Activated CD8-positive, alpha-beta T cell treated with anti-CD3 and anti-CD28 coated beads for 36 hours (primary cell): ENCODE results near the gene TXNRD2. TPM values are rescaled to one million over a fixed set of nuclear protein-coding genes. Genes with fewer than 3 reads are reported as not detected.
A peak's percentile ranks its signal among the peaks of the same experiment; 100 is the strongest.

Source experiments
- ATAC-seq: fragments of 200-7000 bp; cut with Tn5 transposase; one replicate; pipeline ENCODE4 v1.10.0; 2021; ENCODE audit warnings: mild to moderate bottlenecking, moderate library complexity
- CTCF ChIA-PET: fragments of 350-600 bp; sonication (Branson Sonifier 250); formaldehyde crosslinking; loops from one replicate; lab custom pipeline; 2021; ENCODE audit warnings: antibody characterized with exemption; lab: Charles Lee
- POLR2A ChIA-PET: fragments of 350-600 bp; sonication (Branson Sonifier 250); formaldehyde crosslinking; loops from one replicate; lab custom pipeline; 2021; ENCODE audit warnings: antibody characterized with exemption; lab: Charles Lee
- DNase-seq: peaks from one replicate; pipeline ENCODE4 v3.0.0-alpha.2; 2020
- H3K27ac Mint-ChIP-seq: one replicate; pipeline ENCODE4 v1.8.0; 2021; ENCODE audit warnings: mild to moderate bottlenecking, mixed read lengths
- H3K27me3 Mint-ChIP-seq: one replicate; pipeline ENCODE4 v1.8.0; 2021; ENCODE audit warnings: mixed read lengths
- H3K36me3 Mint-ChIP-seq: one replicate; pipeline ENCODE4 v1.8.0; 2021; ENCODE audit warnings: low read depth, mixed read lengths
- H3K4me1 Mint-ChIP-seq: one replicate; pipeline ENCODE4 v1.8.0; 2021; ENCODE audit warnings: low read depth, mixed read lengths
- H3K4me3 Mint-ChIP-seq: one replicate; pipeline ENCODE4 v1.8.0; 2021; ENCODE audit warnings: mild to moderate bottlenecking, moderate library complexity, mixed read lengths
- H3K9me3 Mint-ChIP-seq: one replicate; pipeline ENCODE4 v1.8.0; 2021; ENCODE audit warnings: mixed read lengths
- CTCF ChIP-seq: fragments of 200-600 bp; IDR thresholded peaks from one replicate; pipeline ENCODE4 v1.8.0; 2022; ENCODE audit warnings: antibody characterized with exemption, mild to moderate bottlenecking
- intact Hi-C: fragments of 100-400 bp; cut with micrococcal nuclease; formaldehyde crosslinking; loops from one replicate; pipeline ENCODE4 v1.10.0; 2022
- total RNA-seq, 2 experiments: library from RNA; stranded (reverse); gene quantifications; one replicate each; pipeline ENCODE4 v1.2.3, GENCODE V29; 2021

The TXNRD2 gene
- total RNA-seq, 2 experiments from 2014 or later, result 18.0 to 18.5 TPM

GRCh38 chr22:19879992-19880785 is 61.4 kb downstream of the TXNRD2 start:
- H3K4me3 Mint-ChIP-seq, result no peak overlapping the region
- H3K36me3 Mint-ChIP-seq, result no peaks in the 10 kb centered on the region
- ChIA-PET CTCF (interaction anchor here (1.1 kb wide), 1 partner anchor 17 kb away, joined by 3 read pairs; no protein-coding TSS in a partner anchor), POLR2A (no interaction called here)
- TF ChIP-seq CTCF, result no peak
- ATAC-seq (no peak), DNase-seq (peak; percentile 0)
- no peaks in the 10 kb centered on the region for H3K27me3 Mint-ChIP-seq
- H3K9me3 Mint-ChIP-seq, result no peaks in the 10 kb centered on the region
- H3K4me1 Mint-ChIP-seq, result no peaks in the 10 kb centered on the region
- no peak overlapping the region for H3K27ac Mint-ChIP-seq
- intact Hi-C loops, result no loop called here

- Mint-ChIP-seq H3K9me3 (no peaks in the 10 kb centered on the region), H3K27ac (no peak overlapping the region), H3K4me3 (no peak overlapping the region), H3K27me3 (no peaks in the 10 kb centered on the region), H3K36me3 (no peaks in the 10 kb centered on the region), H3K4me1 (peaks cover 3% of the 10 kb centered on the region)
- ChIA-PET CTCF (no interaction called here), POLR2A (no interaction called here)
- intact Hi-C loops, result no loop called here
- ATAC-seq (no peak), DNase-seq (peak; percentile 0)
- TF ChIP-seq CTCF, result no peak
Observed at GRCh38 chr22:19879643-19879991, 62.0 kb downstream of the TXNRD2 start.

GRCh38 chr22:19879246-19879570 is 62.4 kb downstream of the TXNRD2 start:
- no peak for TF ChIP-seq CTCF
- Mint-ChIP-seq H3K4me1 (peaks cover 7% of the 10 kb centered on the region), H3K4me3 (no peak overlapping the region), H3K27me3 (no peaks in the 10 kb centered on the region), H3K27ac (no peak overlapping the region), H3K9me3 (no peaks in the 10 kb centered on the region), H3K36me3 (no peaks in the 10 kb centered on the region)
- intact Hi-C loops, result no loop called here
- DNase-seq (peak; percentile 0), ATAC-seq (no peak)
- CTCF ChIA-PET, result no interaction called here
- POLR2A ChIA-PET, result no interaction called here

- ChIA-PET CTCF (no interaction called here), POLR2A (no interaction called here)
- intact Hi-C loops, result no loop called here
- Mint-ChIP-seq H3K27ac (no peak overlapping the region), H3K4me3 (no peak overlapping the region), H3K36me3 (no peaks in the 10 kb centered on the region), H3K27me3 (no peaks in the 10 kb centered on the region), H3K9me3 (no peaks in the 10 kb centered on the region), H3K4me1 (peaks cover 12% of the 10 kb centered on the region)
- ATAC-seq (no peak), DNase-seq (no peak)
- no peak for TF ChIP-seq CTCF
Observed at GRCh38 chr22:19878461-19879245, 63.0 kb downstream of the TXNRD2 start.
